HepG2 (cell line): ENCODE results near the gene ITCH. TPM values are rescaled to one million over a fixed set of nuclear protein-coding genes. Genes with fewer than 3 reads are reported as not detected.
A peak's percentile ranks its signal among the peaks of the same experiment; 100 is the strongest.

ENCODE experiments used
- ARNT2 ChIP-seq: sonication (generic); formaldehyde crosslinking; IDR thresholded peaks from 2 replicates; pipeline ENCODE4 v1.8.0; 2022; ENCODE audit warnings: mild to moderate bottlenecking, low read depth, missing genetic modification reagents, moderate library complexity
- CEBPZ ChIP-seq: IDR thresholded peaks from 2 replicates; pipeline ENCODE4 v1.6.1; 2012; ENCODE audit warnings: low read length, improper control_type of control experiment
- CREM ChIP-seq, 2 experiments: sonication (generic) in 1 of 2; formaldehyde crosslinking in 1 of 2; IDR thresholded peaks; 2 replicates each; pipeline versions ENCODE4 v1.4.0 to v1.6.1; 2016 to 2020; ENCODE audit warnings: antibody characterized with exemption in 1 of 2, mild to moderate bottlenecking in 1 of 2, missing genetic modification reagents in 1 of 2
- EED ChIP-seq: sonication (generic); formaldehyde crosslinking; IDR thresholded peaks from 2 replicates; pipeline ENCODE4 v1.5.0; 2020; ENCODE audit warnings: mild to moderate bottlenecking, missing genetic modification reagents
- FOXC1 ChIP-seq: sonication (generic); formaldehyde crosslinking; IDR thresholded peaks from 2 replicates; pipeline ENCODE4 v1.8.0; 2022; ENCODE audit warnings: mild to moderate bottlenecking, missing genetic modification reagents, borderline replicate concordance
- HDAC2 ChIP-seq: sonication (generic); formaldehyde crosslinking; IDR thresholded peaks from 2 replicates; pipeline ENCODE4 v1.4.0; 2020; ENCODE audit warnings: missing genetic modification reagents
- IKZF1 ChIP-seq: fragments of 450-650 bp; IDR thresholded peaks from 2 replicates; pipeline ENCODE4 v1.7.1; 2016
- KDM4B ChIP-seq: sonication (generic); formaldehyde crosslinking; IDR thresholded peaks from 2 replicates; pipeline ENCODE4 v1.4.0; 2020; ENCODE audit warnings: missing genetic modification reagents
- MTERF4 ChIP-seq: sonication (generic); formaldehyde crosslinking; IDR thresholded peaks from 2 replicates; pipeline ENCODE4 v1.8.0; 2023; ENCODE audit warnings: mild to moderate bottlenecking, missing genetic modification reagents
- MYPOP ChIP-seq: sonication (generic); formaldehyde crosslinking; IDR thresholded peaks from 2 replicates; pipeline ENCODE4 v1.8.1; 2023; ENCODE audit warnings: mild to moderate bottlenecking, moderate library complexity, missing genetic modification reagents
- NFE2L2 ChIP-seq: fragments of 150-350 bp; IDR thresholded peaks from 2 replicates; pipeline ENCODE4 v1.6.1; 2014; ENCODE audit warnings: low read length
- PHF20 ChIP-seq: sonication (generic); formaldehyde crosslinking; IDR thresholded peaks from 2 replicates; pipeline ENCODE4 v1.5.0; 2020; ENCODE audit warnings: mild to moderate bottlenecking, missing genetic modification reagents
- PITX1 ChIP-seq: sonication (generic); formaldehyde crosslinking; IDR thresholded peaks from 2 replicates; pipeline ENCODE4 v1.5.1; 2020; ENCODE audit warnings: mild to moderate bottlenecking, missing genetic modification reagents
- POGZ ChIP-seq: sonication (generic); formaldehyde crosslinking; IDR thresholded peaks from 2 replicates; pipeline ENCODE4 v1.4.0; 2020; ENCODE audit warnings: mild to moderate bottlenecking, missing genetic modification reagents
- SRY ChIP-seq: sonication (generic); formaldehyde crosslinking; IDR thresholded peaks from 2 replicates; pipeline ENCODE4 v1.8.0; 2022; ENCODE audit warnings: mild to moderate bottlenecking, missing genetic modification reagents
- STAG1 ChIP-seq: sonication (generic); formaldehyde crosslinking; IDR thresholded peaks from 2 replicates; pipeline ENCODE4 v1.4.0; 2020; ENCODE audit warnings: missing genetic modification reagents
- ZC3H13 ChIP-seq: sonication (generic); formaldehyde crosslinking; IDR thresholded peaks from 2 replicates; pipeline ENCODE4 v1.8.1; 2023; ENCODE audit warnings: mild to moderate bottlenecking, missing genetic modification reagents, moderate library complexity
- ZFP36L1 ChIP-seq: sonication (generic); formaldehyde crosslinking; IDR thresholded peaks from 2 replicates; pipeline ENCODE4 v1.8.0; 2022; ENCODE audit warnings: mild to moderate bottlenecking, missing genetic modification reagents, moderate library complexity
- ZNF263 ChIP-seq: sonication (generic); formaldehyde crosslinking; IDR thresholded peaks from 2 replicates; pipeline ENCODE4 v1.4.0; 2020; ENCODE audit warnings: missing genetic modification reagents
- ZNF276 ChIP-seq: sonication (generic); formaldehyde crosslinking; IDR thresholded peaks from 2 replicates; pipeline ENCODE4 v1.4.0; 2020; ENCODE audit warnings: mild to moderate bottlenecking, low read depth, missing genetic modification reagents
- ZNF652 ChIP-seq: IDR thresholded peaks from 2 replicates; pipeline ENCODE4 v1.6.1; 2016; ENCODE audit warnings: low read depth, borderline replicate concordance
- ZNF670 ChIP-seq: sonication (generic); formaldehyde crosslinking; IDR thresholded peaks from 2 replicates; pipeline ENCODE4 v1.8.0; 2022; ENCODE audit warnings: mild to moderate bottlenecking, missing genetic modification reagents, borderline replicate concordance
- ZNF777 ChIP-seq: sonication (generic); formaldehyde crosslinking; IDR thresholded peaks from 2 replicates; pipeline ENCODE4 v1.4.0; 2020; ENCODE audit warnings: missing genetic modification reagents
- polyA plus RNA-seq, 8 experiments: library from polyadenylated mRNA; depleted of rRNA in 3 of 8; stranded (reverse) in 7 of 8; unstranded in 1 of 8; fragments of >200 nt; fragmentation: Illumina TruSeq in 4 of 8; extraction: Trizol in 4 of 8; gene quantifications; 2 replicates each; pipeline versions ENCODE4 v1.2.1 to v1.2.3, GENCODE V29; 2011 to 2016; ENCODE audit warnings: low read depth in 4 of 8, missing spikeins in 1 of 8, mixed read lengths in 1 of 8; ENCODE audit not compliant: insufficient read depth in 1 of 8
- total RNA-seq, 5 experiments: library from RNA; depleted of rRNA; stranded (reverse); fragments of >200 nt; fragmentation: Illumina TruSeq; extraction: Trizol; gene quantifications; 2 replicates each; pipeline ENCODE4 v1.2.3, GENCODE V29; 2016; ENCODE audit warnings: low read depth in 1 of 5

The ITCH gene
- total and polyA plus RNA-seq, 2 of the 13 experiments (the other 11 are each of a cell fraction or from before 2014, with no cell fraction given), result 20.5 to 112 TPM

- TF ChIP-seq ZNF276 (peak; percentile 81; the same call in 1 of the 2 replicates), PHF20 (CRISPR knock-in tag) (peak; percentile 90), PITX1 (CRISPR knock-in tag) (peak; percentile 93), CREM (IDR thresholded peaks at IDR 0.05) (peak; percentile 49), CREM (CRISPR knock-in tag; IDR thresholded peaks at IDR 0.05) (0 out of 2 replicates have a peak, but pooled peaks have one; percentile 29), POGZ (CRISPR knock-in tag) (peak; percentile 86), STAG1 (CRISPR knock-in tag) (no peak), ZC3H13 (CRISPR knock-in tag) (no peak; the same call in 1 of the 2 replicates), EED (peak; percentile 89; the same call in 1 of the 2 replicates), MYPOP (CRISPR knock-in tag) (peak; percentile 93), ZNF263 (CRISPR knock-in tag) (peak; percentile 31), ZNF670 (CRISPR knock-in tag) (peak; percentile 96), ZFP36L1 (CRISPR knock-in tag) (peak; percentile 79), CEBPZ (no peak), MTERF4 (peak; percentile 84), HDAC2 (CRISPR knock-in tag) (peak; percentile 81), ZNF652 (CRISPR knock-in tag) (peak; percentile 49; the same call in 1 of the 2 replicates), FOXC1 (CRISPR knock-in tag) (peak; percentile 96), NFE2L2 (no peak; the same call in 1 of the 2 replicates), SRY (CRISPR knock-in tag) (peak; percentile 90; the same call in 1 of the 2 replicates), IKZF1 (no peak), KDM4B (CRISPR knock-in tag) (peak; percentile 95), ZNF777 (CRISPR knock-in tag) (peak; percentile 56), ARNT2 (CRISPR knock-in tag) (peak; percentile 92; the same call in 1 of the 2 replicates)
Observed at GRCh38 chr20:34516247-34517113, 153.4 kb downstream of the ITCH start, which contains the start of gene DYNLRB1 (continued).
